Esophagus muscularis mucosa (tissue), 3 donors: ENCODE data around the gene TPCN1.

Experiments used
- POLR2A ChIP-seq: fragments of 450-650 bp; IDR thresholded peaks from one replicate; pipeline ENCODE4 v1.6.1; 2017; ENCODE audit warnings: antibody characterized with exemption, moderate library complexity, mild to moderate bottlenecking, low read depth
- TF ChIP-seq, protein P1 (sequence below), 3 experiments: fragments of 200-600 bp in 2 of 3; fragments of 450-650 bp in 1 of 3; sonication (generic) in 2 of 3; IDR thresholded peaks; one replicate each; pipeline ENCODE4 v1.5.1; 2017 to 2019; ENCODE audit warnings: antibody characterized with exemption in 3 of 3, mild to moderate bottlenecking in 2 of 3, moderate library complexity in 1 of 3

DNA sequence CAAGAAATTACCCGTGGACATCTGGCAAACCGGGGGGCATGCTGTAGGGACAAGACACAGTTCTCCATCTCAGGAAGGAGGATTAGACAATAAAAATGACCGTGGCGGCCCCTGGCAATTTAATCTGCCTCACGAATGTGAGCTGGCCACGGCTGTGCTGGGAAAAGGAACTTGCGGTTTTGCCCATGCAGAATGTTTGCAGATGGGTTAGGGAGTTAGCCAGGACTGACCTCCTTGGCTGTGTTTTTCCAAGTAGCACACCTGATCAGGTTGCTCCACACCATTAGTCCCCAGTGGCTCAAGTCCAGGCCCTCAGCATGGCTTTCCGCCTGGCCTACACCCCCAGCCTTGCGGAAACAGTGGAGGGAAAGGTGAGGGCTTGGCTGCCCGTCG is 20.8 kb downstream of the TPCN1 start:
- no peak for TF ChIP-seq POLR2A
- TF ChIP-seq, protein P1, sequence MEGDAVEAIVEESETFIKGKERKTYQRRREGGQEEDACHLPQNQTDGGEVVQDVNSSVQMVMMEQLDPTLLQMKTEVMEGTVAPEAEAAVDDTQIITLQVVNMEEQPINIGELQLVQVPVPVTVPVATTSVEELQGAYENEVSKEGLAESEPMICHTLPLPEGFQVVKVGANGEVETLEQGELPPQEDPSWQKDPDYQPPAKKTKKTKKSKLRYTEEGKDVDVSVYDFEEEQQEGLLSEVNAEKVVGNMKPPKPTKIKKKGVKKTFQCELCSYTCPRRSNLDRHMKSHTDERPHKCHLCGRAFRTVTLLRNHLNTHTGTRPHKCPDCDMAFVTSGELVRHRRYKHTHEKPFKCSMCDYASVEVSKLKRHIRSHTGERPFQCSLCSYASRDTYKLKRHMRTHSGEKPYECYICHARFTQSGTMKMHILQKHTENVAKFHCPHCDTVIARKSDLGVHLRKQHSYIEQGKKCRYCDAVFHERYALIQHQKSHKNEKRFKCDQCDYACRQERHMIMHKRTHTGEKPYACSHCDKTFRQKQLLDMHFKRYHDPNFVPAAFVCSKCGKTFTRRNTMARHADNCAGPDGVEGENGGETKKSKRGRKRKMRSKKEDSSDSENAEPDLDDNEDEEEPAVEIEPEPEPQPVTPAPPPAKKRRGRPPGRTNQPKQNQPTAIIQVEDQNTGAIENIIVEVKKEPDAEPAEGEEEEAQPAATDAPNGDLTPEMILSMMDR (IDR thresholded peaks at IDR 0.05): no peak
